ENCODE data around the gene POTEF.
"Not testable (repeated sequence)": the region's sequence is repeated elsewhere in the genome, so short reads cannot be mapped to it uniquely, and the experiment has no call there.

The POTEF gene

DNA sequence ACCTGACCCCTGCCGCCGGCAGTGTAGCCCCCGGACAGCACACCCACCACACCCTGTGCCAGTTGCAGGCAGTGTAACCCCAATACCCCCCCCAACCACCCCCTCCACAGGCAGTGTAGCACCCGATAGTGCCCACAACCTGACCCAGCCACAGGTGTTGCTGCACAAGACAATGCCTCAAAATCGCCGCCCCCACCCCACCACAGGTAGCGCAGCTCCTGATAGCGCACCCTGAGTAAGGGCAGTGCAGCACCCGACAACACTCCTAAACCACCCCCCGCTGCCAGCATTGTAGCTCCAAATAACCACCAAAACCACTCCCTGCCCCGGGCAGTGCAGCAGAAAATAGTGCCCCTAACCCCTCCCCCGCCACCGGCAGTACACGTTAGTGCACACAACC is 558 bp downstream of the POTEF start:
- in situ Hi-C loops (cut with HindIII; ENCODE audit: low sequenced_read_pairs): not testable (repeated sequence)

GRCh38 chr2:130127726-130128125 is 1.3 kb downstream of the POTEF start:
- in situ Hi-C loops (cut with HindIII; ENCODE audit: low sequenced_read_pairs): not testable (repeated sequence)

- in situ Hi-C loops (cut with HindIII; ENCODE audit: low sequenced_read_pairs): not testable (repeated sequence)
Measured at GRCh38 chr2:130120924-130121323, 8.1 kb downstream of the POTEF start.

- in situ Hi-C loops (cut with HindIII; ENCODE audit: low sequenced_read_pairs): not testable (repeated sequence)
Measured at GRCh38 chr2:130102597-130103363, 26.2 kb downstream of the POTEF start.

DNA sequence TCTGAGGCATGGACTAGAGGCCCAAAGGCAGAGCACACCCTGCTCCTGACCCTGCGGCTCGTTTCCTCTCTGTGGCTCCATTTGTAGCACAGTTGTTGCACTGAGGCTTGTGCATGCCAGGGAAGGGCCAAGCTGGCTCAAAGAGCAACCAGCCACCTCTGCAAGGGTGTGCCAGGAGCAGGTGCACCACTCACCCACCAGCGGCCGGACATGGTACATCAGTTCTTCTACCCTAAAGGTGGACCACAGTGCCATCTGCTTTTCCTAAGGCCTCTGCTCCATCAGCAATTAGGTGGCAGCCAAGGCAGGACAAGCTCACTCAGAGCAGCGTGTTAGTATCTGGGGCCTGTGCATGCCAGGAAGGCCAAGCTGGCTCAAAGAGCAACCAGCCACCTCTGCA is 66.4 kb downstream of the POTEF start:
- in situ Hi-C loops (cut with HindIII; ENCODE audit: low sequenced_read_pairs): not testable (repeated sequence)

DNA sequence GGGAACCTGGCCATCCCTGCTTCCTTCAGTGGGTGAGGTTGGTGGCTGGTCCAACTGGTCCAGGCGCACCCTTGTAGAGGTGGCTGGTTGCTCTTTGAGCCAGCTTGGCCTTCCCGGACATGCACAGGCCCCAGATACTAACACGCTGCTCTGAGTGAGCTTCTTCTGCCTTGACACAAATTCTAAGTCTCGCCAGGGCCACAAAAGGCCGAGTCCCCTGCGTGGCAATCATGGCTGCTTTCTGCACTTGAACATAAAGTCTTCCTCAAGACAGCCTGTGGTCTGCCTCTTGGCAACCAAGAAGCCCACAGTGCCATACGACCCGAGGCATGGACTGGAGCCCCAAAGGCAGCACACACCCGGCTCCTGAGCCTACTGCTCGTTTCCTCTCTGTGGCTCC is 69.0 kb downstream of the POTEF start:
- in situ Hi-C loops (cut with HindIII; ENCODE audit: low sequenced_read_pairs): not testable (repeated sequence)

DNA sequence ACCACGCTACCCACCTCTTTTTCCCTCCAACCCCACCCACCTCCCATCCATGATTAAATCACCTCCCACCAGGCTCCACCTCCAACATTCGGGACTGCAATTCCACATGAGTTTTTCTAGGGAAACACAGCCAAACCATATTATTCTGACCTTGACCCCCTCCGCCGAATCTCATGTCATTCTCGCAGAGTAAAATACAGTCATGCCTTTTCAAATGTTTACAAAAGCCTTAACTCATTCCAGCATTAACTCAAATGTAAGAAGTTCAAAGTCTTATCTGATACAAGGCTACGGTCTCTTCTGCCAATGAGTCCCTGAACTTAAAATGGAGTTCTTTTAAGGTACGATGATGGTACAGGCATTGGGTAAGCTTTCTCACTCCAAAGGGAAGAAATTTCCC is 72.7 kb downstream of the POTEF start:
- in situ Hi-C loops (cut with HindIII; ENCODE audit: low sequenced_read_pairs): not testable (repeated sequence)

GRCh38 chr2:130053217-130053911 is 75.7 kb downstream of the POTEF start:
- in situ Hi-C loops (cut with HindIII; ENCODE audit: low sequenced_read_pairs): not testable (repeated sequence)

DNA sequence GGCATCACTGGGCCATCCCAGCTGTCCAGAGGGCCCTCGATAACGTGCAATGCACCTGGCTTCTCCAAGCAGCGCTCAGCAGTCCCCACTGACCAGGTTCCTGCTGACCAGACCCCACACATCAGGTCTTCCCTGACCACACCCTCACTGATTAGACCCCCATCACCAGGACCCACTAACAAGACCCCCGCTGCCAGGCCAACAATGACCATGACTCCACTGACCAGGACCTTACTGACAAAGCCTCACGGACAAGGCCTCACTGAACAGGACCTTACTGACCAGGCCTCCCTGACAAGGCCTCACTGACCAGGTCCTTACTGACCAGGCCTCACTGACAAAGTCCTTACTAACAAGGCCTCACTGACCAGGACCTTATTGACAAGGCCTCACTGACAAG is 76.6 kb downstream of the POTEF start:
- in situ Hi-C loops (cut with HindIII; ENCODE audit: low sequenced_read_pairs): not testable (repeated sequence)

DNA sequence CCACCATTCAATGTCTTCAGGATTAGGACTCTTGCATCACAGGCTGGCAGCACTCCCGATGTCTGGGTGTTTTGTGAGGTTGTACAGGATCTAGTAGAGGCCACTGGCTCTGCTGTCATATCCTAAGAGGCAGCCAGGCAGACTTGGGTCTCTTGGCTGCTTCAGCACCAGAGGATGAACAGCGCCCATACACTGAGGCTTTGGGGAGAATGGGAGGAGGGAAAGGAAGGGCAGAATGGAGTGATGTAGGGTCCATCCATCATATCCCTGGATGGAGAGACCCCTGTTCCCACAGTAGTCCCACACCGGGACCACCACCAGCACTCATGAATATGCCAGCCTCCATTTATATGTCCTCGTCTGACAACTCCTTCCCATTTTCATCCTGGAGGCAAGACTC is 80.6 kb downstream of the POTEF start:
- in situ Hi-C loops (cut with HindIII; ENCODE audit: low sequenced_read_pairs): not testable (repeated sequence)

DNA sequence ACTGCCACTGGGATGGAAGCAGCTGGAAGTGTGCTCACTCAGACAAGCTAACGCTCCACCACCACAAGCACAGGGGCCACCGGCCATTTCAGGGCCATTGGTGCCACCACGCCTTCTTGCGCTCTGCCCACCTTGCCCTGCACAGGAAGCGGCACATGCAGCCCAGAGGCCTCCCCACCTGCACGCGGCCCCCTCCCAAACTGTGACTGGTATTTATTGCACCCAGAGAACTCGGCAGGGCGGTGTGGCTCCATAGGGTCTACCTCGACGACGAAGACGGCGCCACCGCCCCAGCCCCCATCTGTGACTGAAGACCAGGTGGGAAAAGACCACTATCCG is 90.8 kb downstream of the POTEF start:
- in situ Hi-C loops (cut with HindIII; ENCODE audit: low sequenced_read_pairs): not testable (repeated sequence)

- in situ Hi-C loops (cut with HindIII; ENCODE audit: low sequenced_read_pairs): not testable (repeated sequence)
Measured at GRCh38 chr2:130025931-130026330, 103.1 kb downstream of the POTEF start.
